IMR-90 (cell line): ENCODE results near the gene KRTAP1-5.
"Not testable (repeated sequence)": the region's sequence is repeated elsewhere in the genome, so short reads cannot be mapped to it uniquely, and the experiment has no call there.

ENCODE experiments used
- CTCF ChIP-seq: conservative IDR thresholded peaks from 2 replicates; pipeline ENCODE4 v1.5.1; 2012; ENCODE audit warnings: mild to moderate bottlenecking, low read depth, low read length, improper control_type of control experiment
- MAFK ChIP-seq: IDR thresholded peaks from 2 replicates; pipeline ENCODE4 v1.6.1; 2012; ENCODE audit warnings: low read depth, low read length, improper control_type of control experiment
- POLR2A ChIP-seq: IDR thresholded peaks from 2 replicates; pipeline ENCODE4 v1.6.1; 2012; ENCODE audit warnings: mild to moderate bottlenecking, low read depth, low read length
- USF2 ChIP-seq: fragments of 150-350 bp; IDR thresholded peaks from 2 replicates; pipeline ENCODE4 v1.6.1; 2017; ENCODE audit warnings: mild to moderate bottlenecking, antibody characterized with exemption, low read length, low read depth

GRCh38 chr17:41065016-41065689 is 38.1 kb upstream of the KRTAP1-5 start:
- TF ChIP-seq CTCF, POLR2A, USF2, MAFK: not testable (repeated sequence)
